SK-N-SH treated with all-trans-retinoic acid at 6 μM for 48 hours (cell line): ENCODE measurements around the gene DHX57.

Experiments
- ISL1 ChIP-seq: fragments of 250-450 bp; sonication (Bioruptor Pico); IDR thresholded peaks from 2 replicates; pipeline ENCODE4 v2.1.2; 2022; ENCODE audit warnings: mild to moderate bottlenecking, moderate library complexity
- RARB ChIP-seq: fragments of 250-450 bp; sonication (Bioruptor Pico); IDR thresholded peaks from 2 replicates; pipeline ENCODE4 v1.8.0; 2021; ENCODE audit warnings: mild to moderate bottlenecking, moderate library complexity
- TCF4 ChIP-seq: fragments of 250-450 bp; sonication (Bioruptor Pico); IDR thresholded peaks from 2 replicates; pipeline ENCODE4 v1.8.0; 2021; ENCODE audit warnings: mild to moderate bottlenecking, moderate library complexity, borderline replicate concordance
- ZC3H10 ChIP-seq: fragments of 250-450 bp; sonication (Bioruptor Pico); IDR thresholded peaks from 2 replicates; pipeline ENCODE4 v1.5.1; 2021; ENCODE audit warnings: mild to moderate bottlenecking, moderate library complexity
- ZNF70 ChIP-seq: fragments of 450-650 bp; formaldehyde crosslinking; IDR thresholded peaks from 2 replicates; pipeline ENCODE4 v1.5.0; 2020; ENCODE audit warnings: mild to moderate bottlenecking, moderate library complexity
- TF ChIP-seq, protein P1 (sequence below): fragments of 250-450 bp; sonication (Bioruptor Pico); IDR thresholded peaks from 2 replicates; pipeline ENCODE4 v1.8.0; 2021; ENCODE audit warnings: low read depth, mild to moderate bottlenecking, moderate library complexity, borderline replicate concordance

DNA sequence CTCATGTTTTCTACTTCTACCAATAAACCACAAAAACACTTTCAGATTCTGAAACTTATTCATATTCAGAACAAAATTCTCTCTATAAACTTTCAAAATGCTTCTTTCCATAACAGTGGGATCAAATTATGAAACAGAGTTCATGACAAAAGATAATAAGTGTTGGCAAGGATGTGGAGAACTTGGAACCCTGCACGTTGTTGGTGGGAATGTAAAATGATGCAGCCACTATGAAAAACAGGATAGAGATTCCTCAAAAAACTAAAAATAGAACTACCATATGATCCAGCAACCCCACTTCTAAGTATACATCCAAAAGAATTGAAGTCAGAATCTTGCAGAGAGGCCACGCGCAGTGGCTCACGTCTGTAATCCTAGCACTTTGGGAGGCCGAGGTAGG, 52.3 kb downstream of the DHX57 start:
- TF ChIP-seq, protein P1, sequence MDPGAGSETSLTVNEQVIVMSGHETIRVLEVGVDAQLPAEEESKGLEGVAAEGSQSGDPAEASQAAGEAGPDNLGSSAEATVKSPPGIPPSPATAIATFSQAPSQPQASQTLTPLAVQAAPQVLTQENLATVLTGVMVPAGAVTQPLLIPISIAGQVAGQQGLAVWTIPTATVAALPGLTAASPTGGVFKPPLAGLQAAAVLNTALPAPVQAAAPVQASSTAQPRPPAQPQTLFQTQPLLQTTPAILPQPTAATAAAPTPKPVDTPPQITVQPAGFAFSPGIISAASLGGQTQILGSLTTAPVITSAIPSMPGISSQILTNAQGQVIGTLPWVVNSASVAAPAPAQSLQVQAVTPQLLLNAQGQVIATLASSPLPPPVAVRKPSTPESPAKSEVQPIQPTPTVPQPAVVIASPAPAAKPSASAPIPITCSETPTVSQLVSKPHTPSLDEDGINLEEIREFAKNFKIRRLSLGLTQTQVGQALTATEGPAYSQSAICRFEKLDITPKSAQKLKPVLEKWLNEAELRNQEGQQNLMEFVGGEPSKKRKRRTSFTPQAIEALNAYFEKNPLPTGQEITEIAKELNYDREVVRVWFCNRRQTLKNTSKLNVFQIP (CRISPR knock-in tag) = no peak
- no peak for TF ChIP-seq ZNF70
- no peak for TF ChIP-seq RARB (CRISPR knock-in tag)
- no peak for TF ChIP-seq TCF4 (CRISPR knock-in tag)
- no peak for TF ChIP-seq ISL1 (CRISPR knock-in tag)
- no peak for TF ChIP-seq ZC3H10 (CRISPR knock-in tag)
